Cerebellar nuclear complex (tissue), 1 donor: ENCODE data around the gene ARFGAP2.
A peak's percentile ranks its signal among the peaks of the same experiment; 100 is the strongest.
"Not testable (repeated sequence)": the region's sequence is repeated elsewhere in the genome, so short reads cannot be mapped to it uniquely, and the experiment has no call there.

ENCODE experiments used
- DNase-seq, 2 experiments: peaks; one replicate each; lab custom pipeline; 2025; lab: John Stamatoyannopoulos, UW

Gene ARFGAP2

GRCh38 chr11:47176328-47177228, at the start of gene ARFGAP2:
TSS of gene ARFGAP2 (minus strand) at chr11:47176879. CDS start at chr11:47176853, 26 bp downstream.
- DNase-seq = peak; percentile 30 to 90

- no peak for DNase-seq
Observed at GRCh38 chr11:47225552-47226400, 49.1 kb upstream of the ARFGAP2 start.

DNA sequence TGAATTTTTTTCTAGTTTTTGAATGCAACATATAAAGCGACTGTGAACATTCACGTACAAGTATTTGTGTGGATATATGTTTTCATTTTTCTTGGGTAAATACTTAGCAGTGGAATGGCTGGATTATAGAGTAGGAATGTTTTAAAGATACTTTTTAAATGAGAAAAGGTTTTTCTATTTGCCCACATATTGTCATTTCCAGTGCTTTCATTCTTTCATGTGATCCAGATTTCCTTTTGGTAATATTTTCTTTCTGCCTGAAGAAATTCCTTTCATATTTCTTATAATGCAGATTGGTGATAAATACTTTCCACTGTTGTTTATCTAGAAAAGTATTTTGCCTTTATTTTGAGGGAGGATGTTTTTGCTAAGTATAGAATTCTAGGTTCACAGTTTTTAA, 46.0 kb upstream of the ARFGAP2 start:
- DNase-seq = no peak

- DNase-seq = no peak
Observed at GRCh38 chr11:47220401-47220821, 43.7 kb upstream of the ARFGAP2 start.

DNA sequence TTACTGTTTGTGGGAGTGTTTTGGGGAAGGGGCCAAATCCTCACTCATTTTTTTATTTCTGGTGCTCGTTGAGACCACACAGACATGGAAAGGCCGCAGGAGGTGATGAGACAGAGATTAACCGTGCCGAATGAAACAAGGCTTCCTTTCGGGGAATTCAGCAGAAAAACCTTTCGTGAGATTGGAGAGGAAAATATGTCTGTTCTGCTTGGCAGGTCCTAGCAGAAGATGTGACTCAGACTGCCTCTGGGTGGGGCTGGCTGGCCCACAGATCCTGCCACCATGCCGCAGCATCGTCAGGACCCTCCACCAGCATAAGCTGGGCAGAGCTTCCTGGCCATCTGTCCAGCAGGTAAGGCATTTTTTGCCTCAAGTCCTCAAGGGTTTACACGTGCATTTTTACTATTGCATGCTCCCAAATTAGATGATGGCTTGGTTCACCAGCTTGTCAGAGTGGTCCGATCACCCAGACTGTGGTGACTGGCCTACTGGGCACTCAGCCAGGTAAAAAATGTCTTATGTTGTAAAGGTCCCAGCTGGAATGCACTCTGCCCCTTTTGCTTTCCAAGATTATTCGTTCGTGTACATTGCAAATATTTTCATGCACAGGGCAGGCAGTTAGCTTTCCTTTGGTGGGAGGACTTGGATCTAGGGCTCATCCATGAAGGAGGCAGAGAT, 39.6 kb upstream of the ARFGAP2 start:
- no peak for DNase-seq

DNA sequence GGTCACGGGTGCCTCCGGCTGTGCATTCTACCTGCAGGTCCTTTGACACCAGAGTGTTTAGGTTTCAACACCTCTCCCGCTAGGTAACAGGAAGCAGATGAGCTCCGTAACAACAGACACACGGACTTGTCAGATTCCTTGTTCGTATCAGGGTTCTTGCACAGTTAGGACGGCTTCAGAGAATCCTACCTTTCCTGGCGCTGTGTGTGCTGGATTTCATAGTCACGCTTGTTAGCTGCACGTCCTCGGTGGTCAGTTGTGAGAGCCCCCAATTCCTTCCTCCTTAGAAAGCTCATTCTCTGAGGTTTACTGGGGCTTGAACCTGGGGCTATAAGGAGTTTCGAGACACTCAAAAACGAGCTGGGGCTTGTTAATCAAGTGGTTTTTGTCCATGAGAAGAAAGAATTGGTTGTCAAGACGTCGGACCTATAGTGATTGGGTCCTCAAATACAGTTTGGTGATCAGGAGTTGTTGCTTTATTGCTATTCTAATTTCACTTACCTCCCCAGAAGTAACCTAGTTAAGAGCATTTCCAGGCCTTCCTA, 38.8 kb upstream of the ARFGAP2 start:
- no peak for DNase-seq

- DNase-seq = peak; percentile 90 to 92
Observed at GRCh38 chr11:47213950-47214565, 37.4 kb upstream of the ARFGAP2 start.

DNA sequence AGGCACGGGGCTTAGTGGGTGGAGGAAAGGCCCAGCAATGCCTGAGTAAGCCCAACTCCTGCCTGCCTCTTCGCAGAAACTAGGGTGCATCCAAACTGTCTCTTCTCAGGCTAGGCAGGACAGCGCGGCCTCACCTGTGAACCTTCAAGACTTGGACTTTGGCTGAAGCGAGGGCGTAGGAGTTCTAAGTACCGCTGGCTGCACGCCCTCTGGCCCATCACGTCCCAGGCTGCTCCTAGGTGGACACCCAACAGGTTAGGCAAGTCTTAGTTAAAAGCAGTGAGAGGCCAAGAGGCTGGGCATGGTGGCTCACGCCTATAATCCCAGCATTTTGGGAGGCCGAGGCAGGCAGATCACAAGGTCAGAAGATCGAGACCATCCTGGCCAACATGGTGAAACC, 36.3 kb upstream of the ARFGAP2 start:
- DNase-seq = no peak

- no peak for DNase-seq
Observed at GRCh38 chr11:47208628-47209027, 31.9 kb upstream of the ARFGAP2 start.

GRCh38 chr11:47208008-47208552, 31.4 kb upstream of the ARFGAP2 start:
- not testable (repeated sequence) for DNase-seq

DNA sequence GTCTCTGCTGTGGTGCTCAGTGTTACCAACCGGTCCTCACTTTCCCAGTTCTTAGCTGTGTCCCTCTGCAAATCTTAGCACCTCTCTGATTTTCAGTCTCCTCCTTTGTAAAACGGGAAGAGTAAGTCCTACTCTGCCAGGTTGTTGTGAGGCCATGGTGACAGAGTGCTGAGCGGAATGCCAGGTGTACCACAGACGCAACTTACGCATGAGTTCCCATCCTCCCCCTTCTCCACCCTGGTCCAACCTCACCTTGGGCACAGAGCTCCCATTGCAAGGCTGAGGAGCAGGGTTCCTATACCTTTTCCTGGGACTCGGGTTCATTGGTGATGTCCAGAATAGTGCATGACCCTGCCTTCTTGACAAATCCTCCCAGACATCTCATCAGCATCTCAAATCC, 30.8 kb upstream of the ARFGAP2 start:
- DNase-seq = no peak

DNA sequence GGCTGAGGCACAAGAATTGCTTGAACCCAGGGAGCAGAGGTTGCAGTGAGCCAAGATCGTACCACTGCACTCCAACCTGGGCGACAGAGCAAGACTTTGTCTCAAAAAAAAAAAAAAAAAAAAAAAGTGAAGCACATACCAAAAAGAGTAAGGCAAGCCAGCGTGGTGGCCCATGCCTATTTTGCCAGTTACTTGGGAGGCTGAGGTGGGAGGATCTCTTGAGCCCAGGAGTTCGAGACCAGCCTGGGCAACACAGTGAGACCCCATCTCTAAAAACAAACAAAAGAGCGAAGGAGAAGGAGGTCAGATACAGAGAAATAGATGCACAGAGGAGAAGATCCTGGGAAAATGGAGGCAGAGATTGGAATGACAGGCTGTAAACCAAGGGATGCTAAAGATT, 29.9 kb upstream of the ARFGAP2 start:
- not testable (repeated sequence) for DNase-seq

DNA sequence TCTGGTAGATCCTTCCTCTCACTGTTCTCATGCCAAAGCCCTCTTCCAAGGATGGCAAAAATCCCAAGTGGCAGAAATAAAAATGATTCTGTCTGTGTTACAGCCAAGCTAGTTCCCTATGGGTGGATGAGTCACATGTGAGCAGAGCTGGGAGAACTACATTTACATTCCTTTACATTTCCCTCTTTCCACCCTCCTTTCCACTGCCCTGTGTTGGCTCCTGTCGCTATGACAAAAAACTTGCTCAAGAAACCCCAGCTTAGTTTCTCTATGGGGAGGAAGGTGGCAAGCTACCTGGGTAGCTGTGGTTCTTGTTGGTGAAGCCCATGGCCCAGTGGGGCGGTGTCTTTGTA, 27.9 kb upstream of the ARFGAP2 start:
- no peak for DNase-seq

- DNase-seq = no peak
Observed at GRCh38 chr11:47202576-47202975, 25.9 kb upstream of the ARFGAP2 start.

GRCh38 chr11:47201015-47201414, 24.3 kb upstream of the ARFGAP2 start:
- DNase-seq = no peak

GRCh38 chr11:47198161-47198560, 21.5 kb upstream of the ARFGAP2 start:
- DNase-seq = not testable (repeated sequence)

GRCh38 chr11:47192111-47192510, 15.4 kb upstream of the ARFGAP2 start:
- no peak for DNase-seq

- not testable (repeated sequence) for DNase-seq
Observed at GRCh38 chr11:47191137-47191536, 14.5 kb upstream of the ARFGAP2 start.

DNA sequence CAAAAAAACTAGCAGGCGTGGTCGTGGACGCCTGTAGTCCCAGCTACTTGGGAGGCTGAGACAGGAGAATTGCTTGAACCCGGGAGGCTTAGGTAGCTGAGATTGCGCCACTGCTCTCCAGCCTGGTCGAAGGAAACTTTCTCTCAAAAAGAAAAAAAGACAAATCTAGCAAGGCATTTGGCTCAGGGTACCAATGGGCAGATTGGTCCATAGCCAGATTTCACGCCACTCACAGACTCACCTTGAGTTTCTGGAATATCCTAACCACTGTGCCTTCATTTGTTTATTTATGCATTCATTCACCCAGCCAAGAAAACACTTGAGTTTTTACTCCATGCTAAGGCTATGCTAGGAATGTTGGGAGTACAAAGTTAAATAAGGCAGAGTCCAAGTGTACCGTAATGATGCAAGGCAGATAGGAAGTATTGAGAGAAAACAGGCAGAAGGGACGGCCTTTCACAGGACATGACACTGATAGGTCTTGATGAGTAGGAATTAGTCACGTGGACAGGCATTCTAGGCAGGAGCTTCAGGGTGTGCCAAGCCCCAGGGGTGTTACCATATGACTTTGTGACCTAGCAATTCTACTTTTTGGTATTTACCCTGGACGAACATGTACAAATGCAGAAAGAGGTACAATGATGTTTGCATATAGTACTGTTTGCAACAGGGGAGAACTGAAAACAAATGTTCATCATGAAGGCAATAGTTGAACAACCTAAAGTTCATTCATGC, 12.6 kb upstream of the ARFGAP2 start:
- no peak for DNase-seq

- DNase-seq = no peak
Observed at GRCh38 chr11:47188259-47188658, 11.6 kb upstream of the ARFGAP2 start.

GRCh38 chr11:47187723-47188122, 11.0 kb upstream of the ARFGAP2 start:
- DNase-seq = no peak
